ENCODE results near the gene TNFSF12.
A peak's percentile ranks its signal among the peaks of the same experiment; 100 is the strongest.

TNFSF12 gene

DNA sequence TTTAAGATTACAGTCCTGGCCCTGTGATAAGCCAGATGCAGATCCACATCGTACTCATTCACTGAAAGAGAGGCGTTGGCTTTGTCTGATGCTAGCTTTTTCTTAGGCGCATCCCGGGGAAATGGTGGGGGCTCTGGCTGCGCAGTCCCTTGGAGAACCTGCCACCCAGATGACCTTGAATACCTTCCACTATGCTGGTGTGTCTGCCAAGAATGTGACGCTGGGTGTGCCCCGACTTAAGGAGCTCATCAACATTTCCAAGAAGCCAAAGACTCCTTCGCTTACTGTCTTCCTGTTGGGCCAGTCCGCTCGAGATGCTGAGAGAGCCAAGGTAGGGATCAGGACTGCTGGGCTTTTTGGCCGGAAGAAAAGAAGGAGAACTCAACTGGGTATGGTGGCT lies 40.7 kb upstream of the TNFSF12 start:
- H3K27ac ChIP-seq, result no peak overlapping the region
- ChIA-PET CTCF (interaction anchor here (0.7 to 1.5 kb wide), 3 partner anchors 52 to 549 kb away, joined by 3 to 8 read pairs (median 3); no protein-coding TSS in a partner anchor), POLR2A (ENCODE audit: low non-redundant PET) (interaction anchor here (0.6 kb wide), 2 partner anchors 19 to 46 kb away, joined by 3 to 4 read pairs; no protein-coding TSS in a partner anchor)
- DNase-seq (ENCODE audit: low spot score), result no peak
- TF ChIP-seq, protein P1, sequence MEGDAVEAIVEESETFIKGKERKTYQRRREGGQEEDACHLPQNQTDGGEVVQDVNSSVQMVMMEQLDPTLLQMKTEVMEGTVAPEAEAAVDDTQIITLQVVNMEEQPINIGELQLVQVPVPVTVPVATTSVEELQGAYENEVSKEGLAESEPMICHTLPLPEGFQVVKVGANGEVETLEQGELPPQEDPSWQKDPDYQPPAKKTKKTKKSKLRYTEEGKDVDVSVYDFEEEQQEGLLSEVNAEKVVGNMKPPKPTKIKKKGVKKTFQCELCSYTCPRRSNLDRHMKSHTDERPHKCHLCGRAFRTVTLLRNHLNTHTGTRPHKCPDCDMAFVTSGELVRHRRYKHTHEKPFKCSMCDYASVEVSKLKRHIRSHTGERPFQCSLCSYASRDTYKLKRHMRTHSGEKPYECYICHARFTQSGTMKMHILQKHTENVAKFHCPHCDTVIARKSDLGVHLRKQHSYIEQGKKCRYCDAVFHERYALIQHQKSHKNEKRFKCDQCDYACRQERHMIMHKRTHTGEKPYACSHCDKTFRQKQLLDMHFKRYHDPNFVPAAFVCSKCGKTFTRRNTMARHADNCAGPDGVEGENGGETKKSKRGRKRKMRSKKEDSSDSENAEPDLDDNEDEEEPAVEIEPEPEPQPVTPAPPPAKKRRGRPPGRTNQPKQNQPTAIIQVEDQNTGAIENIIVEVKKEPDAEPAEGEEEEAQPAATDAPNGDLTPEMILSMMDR (conservative IDR thresholded peaks at IDR 0.05; ENCODE audit: low read depth), result no peak

DNA sequence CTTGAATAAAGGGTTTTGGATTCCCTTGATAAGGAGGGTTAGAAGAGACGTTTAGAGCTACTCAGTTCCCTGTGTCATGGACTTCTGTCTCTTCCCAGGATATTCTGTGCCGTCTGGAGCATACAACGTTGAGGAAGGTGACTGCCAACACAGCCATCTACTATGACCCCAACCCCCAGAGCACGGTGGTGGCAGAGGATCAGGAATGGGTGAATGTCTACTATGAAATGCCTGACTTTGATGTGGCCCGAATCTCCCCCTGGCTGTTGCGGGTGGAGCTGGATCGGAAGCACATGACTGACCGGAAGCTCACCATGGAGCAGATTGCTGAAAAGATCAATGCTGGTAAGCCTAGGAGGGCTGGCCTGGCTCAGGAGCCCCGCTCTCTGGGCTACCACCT lies 40.0 kb upstream of the TNFSF12 start:
- 0 out of 2 replicates have a peak overlapping the region, but pooled peaks have one; percentile 35 for H3K27ac ChIP-seq
- DNase-seq (ENCODE audit: low spot score), result no peak
- TF ChIP-seq, protein P1 (conservative IDR thresholded peaks at IDR 0.05; ENCODE audit: low read depth), result no peak
- ChIA-PET CTCF (interaction anchor here (1.5 kb wide), 1 partner anchor 72 kb away, joined by 3 read pairs; no protein-coding TSS in a partner anchor), POLR2A (ENCODE audit: low non-redundant PET) (no interaction called here)

DNA sequence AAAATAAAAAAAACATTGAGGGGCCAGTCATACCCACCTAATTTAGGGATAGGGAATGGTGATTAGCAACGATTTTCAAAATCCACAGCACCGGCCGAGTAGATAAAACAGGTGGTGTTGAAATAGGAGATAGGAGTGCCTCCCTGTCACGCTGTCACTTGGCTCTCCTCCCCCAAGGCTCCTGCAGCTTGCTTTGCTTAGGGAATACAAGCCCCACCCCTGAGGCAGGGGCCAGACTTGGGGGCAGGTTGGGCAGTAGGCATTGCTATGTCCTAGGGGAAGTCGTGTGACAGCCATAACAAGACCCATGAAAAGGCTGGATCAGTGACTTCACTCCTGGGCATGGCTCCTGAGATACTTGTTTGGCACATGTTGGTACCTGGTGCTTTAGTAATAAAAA lies 38.9 kb upstream of the TNFSF12 start:
- DNase-seq (ENCODE audit: low spot score), result no peak
- TF ChIP-seq, protein P1 (conservative IDR thresholded peaks at IDR 0.05; ENCODE audit: low read depth), result no peak
- H3K27ac ChIP-seq, result peak overlapping the region; percentile 35
- POLR2A ChIA-PET (ENCODE audit: low non-redundant PET), result no interaction called here
- CTCF ChIA-PET, result interaction anchor here (1.5 kb wide), 1 partner anchor 73 kb away, joined by 3 read pairs; no protein-coding TSS in a partner anchor

DNA sequence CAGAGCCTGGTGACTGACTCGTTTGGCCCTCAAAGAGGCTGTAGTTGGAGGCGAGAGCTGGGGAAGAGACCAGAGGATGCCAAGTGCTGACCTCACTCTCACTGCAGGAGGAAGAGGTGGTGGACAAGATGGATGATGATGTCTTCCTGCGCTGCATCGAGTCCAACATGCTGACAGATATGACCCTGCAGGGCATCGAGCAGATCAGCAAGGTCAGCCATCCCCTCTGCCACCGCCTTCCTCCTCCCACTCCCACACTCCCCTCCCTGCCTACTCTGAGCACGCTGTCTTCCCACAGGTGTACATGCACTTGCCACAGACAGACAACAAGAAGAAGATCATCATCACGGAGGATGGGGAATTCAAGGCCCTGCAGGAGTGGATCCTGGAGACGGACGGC lies 37.8 kb upstream of the TNFSF12 start:
- ChIA-PET CTCF (interaction anchor here (1.0 kb wide), 1 partner anchor 155 kb away, joined by 3 read pairs; no protein-coding TSS in a partner anchor), POLR2A (ENCODE audit: low non-redundant PET) (no interaction called here)
- H3K27ac ChIP-seq, result peak overlapping the region; percentile 35
- TF ChIP-seq, protein P1 (conservative IDR thresholded peaks at IDR 0.05; ENCODE audit: low read depth), result no peak
- DNase-seq (ENCODE audit: low spot score), result no peak

DNA sequence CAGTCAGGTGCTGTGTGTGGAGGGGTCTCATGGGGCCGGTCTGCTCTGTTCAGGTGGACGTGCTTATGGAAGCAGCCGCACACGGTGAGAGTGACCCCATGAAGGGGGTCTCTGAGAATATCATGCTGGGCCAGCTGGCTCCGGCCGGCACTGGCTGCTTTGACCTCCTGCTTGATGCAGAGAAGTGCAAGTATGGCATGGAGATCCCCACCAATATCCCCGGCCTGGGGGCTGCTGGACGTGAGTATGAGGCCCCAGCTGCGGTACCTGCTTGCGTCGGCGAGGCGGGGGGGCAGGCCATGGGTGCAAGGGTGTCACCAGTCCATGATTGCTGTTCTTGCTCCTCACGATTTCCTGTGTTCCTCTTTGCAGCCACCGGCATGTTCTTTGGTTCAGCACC lies 36.8 kb upstream of the TNFSF12 start:
- ChIA-PET POLR2A (ENCODE audit: low non-redundant PET) (no interaction called here), CTCF (interaction anchor here (1.0 to 3.1 kb wide), 2 partner anchors 49 to 156 kb away, joined by 3 to 19 read pairs; partner anchors contain the start of gene SENP3)
- DNase-seq (ENCODE audit: low spot score), result no peak
- TF ChIP-seq, protein P1 (conservative IDR thresholded peaks at IDR 0.05; ENCODE audit: low read depth), result no peak
- peak overlapping the region; percentile 35 for H3K27ac ChIP-seq

DNA sequence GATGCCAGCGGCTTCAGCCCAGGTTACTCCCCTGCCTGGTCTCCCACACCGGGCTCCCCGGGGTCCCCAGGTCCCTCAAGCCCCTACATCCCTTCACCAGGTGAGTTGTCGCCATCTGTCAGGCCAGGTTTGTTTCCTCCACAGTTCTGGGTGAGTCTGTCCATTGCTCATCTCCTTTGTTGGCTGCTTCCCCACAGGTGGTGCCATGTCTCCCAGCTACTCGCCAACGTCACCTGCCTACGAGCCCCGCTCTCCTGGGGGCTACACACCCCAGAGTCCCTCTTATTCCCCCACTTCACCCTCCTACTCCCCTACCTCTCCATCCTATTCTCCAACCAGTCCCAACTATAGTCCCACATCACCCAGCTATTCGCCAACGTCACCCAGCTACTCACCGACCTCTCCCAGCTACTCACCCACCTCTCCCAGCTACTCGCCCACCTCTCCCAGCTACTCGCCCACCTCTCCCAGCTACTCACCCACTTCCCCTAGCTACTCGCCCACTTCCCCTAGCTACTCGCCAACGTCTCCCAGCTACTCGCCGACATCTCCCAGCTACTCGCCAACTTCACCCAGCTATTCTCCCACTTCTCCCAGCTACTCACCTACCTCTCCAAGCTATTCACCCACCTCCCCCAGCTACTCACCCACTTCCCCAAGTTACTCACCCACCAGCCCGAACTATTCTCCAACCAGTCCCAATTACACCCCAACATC lies 35.9 kb upstream of the TNFSF12 start:
- TF ChIP-seq, protein P1 (conservative IDR thresholded peaks at IDR 0.05; ENCODE audit: low read depth), result no peak
- peak overlapping the region; percentile 48 for H3K27ac ChIP-seq
- ChIA-PET POLR2A (ENCODE audit: low non-redundant PET) (interaction anchor here (1.0 kb wide), 1 partner anchor 48 kb away, joined by 4 read pairs; no protein-coding TSS in a partner anchor), CTCF (interaction anchor here (0.6 to 3.8 kb wide), 4 partner anchors 19 to 76 kb away, joined by 3 to 19 read pairs (median 10); partner anchors contain the start of genes SENP3 and TNFSF13)
- no peak for DNase-seq (ENCODE audit: low spot score)

Measured in RWPE1 (cell line).